ENCODE results near the gene STK32B.

- TF ChIP-seq, protein P1, sequence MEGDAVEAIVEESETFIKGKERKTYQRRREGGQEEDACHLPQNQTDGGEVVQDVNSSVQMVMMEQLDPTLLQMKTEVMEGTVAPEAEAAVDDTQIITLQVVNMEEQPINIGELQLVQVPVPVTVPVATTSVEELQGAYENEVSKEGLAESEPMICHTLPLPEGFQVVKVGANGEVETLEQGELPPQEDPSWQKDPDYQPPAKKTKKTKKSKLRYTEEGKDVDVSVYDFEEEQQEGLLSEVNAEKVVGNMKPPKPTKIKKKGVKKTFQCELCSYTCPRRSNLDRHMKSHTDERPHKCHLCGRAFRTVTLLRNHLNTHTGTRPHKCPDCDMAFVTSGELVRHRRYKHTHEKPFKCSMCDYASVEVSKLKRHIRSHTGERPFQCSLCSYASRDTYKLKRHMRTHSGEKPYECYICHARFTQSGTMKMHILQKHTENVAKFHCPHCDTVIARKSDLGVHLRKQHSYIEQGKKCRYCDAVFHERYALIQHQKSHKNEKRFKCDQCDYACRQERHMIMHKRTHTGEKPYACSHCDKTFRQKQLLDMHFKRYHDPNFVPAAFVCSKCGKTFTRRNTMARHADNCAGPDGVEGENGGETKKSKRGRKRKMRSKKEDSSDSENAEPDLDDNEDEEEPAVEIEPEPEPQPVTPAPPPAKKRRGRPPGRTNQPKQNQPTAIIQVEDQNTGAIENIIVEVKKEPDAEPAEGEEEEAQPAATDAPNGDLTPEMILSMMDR (IDR thresholded peaks at IDR 0.05) = no peak
- TF ChIP-seq ZFX (IDR thresholded peaks at IDR 0.05; ENCODE audit: borderline replicate concordance) = no peak
Measured at GRCh38 chr4:5134620-5135019, 83.3 kb downstream of the STK32B start.

Measured in 22Rv1 (cell line).